Activated naive CD4-positive, alpha-beta T cell treated with anti-CD3 and anti-CD28 coated beads, Interleukin-2, amount 50 U/mL, for 16 hours (primary cell): Measurements from ENCODE around the gene POLR1D.

ENCODE experiments used
- DNase-seq: peaks from one replicate; pipeline ENCODE4 v3.0.0-alpha.2; 2020

The POLR1D gene

GRCh38 chr13:27621366-27622101, at the start of gene POLR1D:
Gene POLR1D (plus strand): TSS chr13:27621892. CDS start chr13:27621984, 92 bp downstream.
- DNase-seq = peak; percentile 82

GRCh38 chr13:27572234-27572901, 49.3 kb upstream of the POLR1D start:
- DNase-seq = no peak

- no peak for DNase-seq
These were observed 48.4 kb upstream of the POLR1D start for GRCh38 chr13:27573265-27573664.

GRCh38 chr13:27574661-27575060, 47.0 kb upstream of the POLR1D start:
- DNase-seq = no peak

GRCh38 chr13:27578121-27579030, 43.3 kb upstream of the POLR1D start:
- no peak for DNase-seq

GRCh38 chr13:27583645-27584044, 38.0 kb upstream of the POLR1D start:
- no peak for DNase-seq

GRCh38 chr13:27587095-27587746, 34.5 kb upstream of the POLR1D start:
- no peak for DNase-seq

- DNase-seq = no peak
These were observed 33.3 kb upstream of the POLR1D start for GRCh38 chr13:27588405-27588804.

GRCh38 chr13:27592865-27593264, 28.8 kb upstream of the POLR1D start:
- DNase-seq = no peak

GRCh38 chr13:27593267-27593666, 28.4 kb upstream of the POLR1D start:
- no peak for DNase-seq

GRCh38 chr13:27595055-27595811, 26.5 kb upstream of the POLR1D start:
- DNase-seq = no peak

GRCh38 chr13:27599096-27599495, 22.6 kb upstream of the POLR1D start:
- no peak for DNase-seq

- DNase-seq = no peak
These were observed 21.7 kb upstream of the POLR1D start for GRCh38 chr13:27599845-27600553.

- no peak for DNase-seq
These were observed 21.0 kb upstream of the POLR1D start for GRCh38 chr13:27600711-27601110.

GRCh38 chr13:27601208-27601607, 20.5 kb upstream of the POLR1D start:
- DNase-seq = no peak

- no peak for DNase-seq
These were observed 19.9 kb upstream of the POLR1D start for GRCh38 chr13:27601803-27602202.

GRCh38 chr13:27605099-27605498, 16.6 kb upstream of the POLR1D start:
- DNase-seq = no peak

GRCh38 chr13:27605610-27606200, 16.0 kb upstream of the POLR1D start:
- no peak for DNase-seq

- DNase-seq = no peak
These were observed 14.6 kb upstream of the POLR1D start for GRCh38 chr13:27607125-27607524.

- no peak for DNase-seq
These were observed 8.1 kb upstream of the POLR1D start for GRCh38 chr13:27613628-27614027.

- DNase-seq = no peak
These were observed 3.8 kb upstream of the POLR1D start for GRCh38 chr13:27617881-27618321.
